ENCODE measurements around the gene LPGAT1.

GRCh38 chr1:211701733-211702132 is 128.8 kb downstream of the LPGAT1 start:
- TF ChIP-seq CTCF (IDR thresholded peaks at IDR 0.05) (no peak), POLR2A (IDR thresholded peaks at IDR 0.05) (no peak)

All from heart left ventricle (tissue), 13 donors.